Keratinocyte (primary cell): Measurements from ENCODE around the gene MYBBP1A. TPM values are rescaled to one million over a fixed set of nuclear protein-coding genes. Genes with fewer than 3 reads are reported as not detected.

Experiments used
- DNase-seq: peaks from one replicate; pipeline ENCODE4 v3.0.0-alpha.2; 2011; ENCODE audit warnings: low read depth, missing footprints, low spot score
- FAIRE-seq: peaks from 2 replicates; lab custom pipeline; 2011; peaks lifted over from hg19 to GRCh38; lab: Jason Lieb, UNC
- H2AFZ ChIP-seq: 2 replicates; pipeline ENCODE4 v1.6.0; 2012; ENCODE audit warnings: low read length, control low read depth, inconsistent platforms; ENCODE audit not compliant: control insufficient read depth
- H3K27ac ChIP-seq: 2 replicates; pipeline ENCODE4 v1.5.1; 2011; ENCODE audit warnings: low read length; ENCODE audit not compliant: control insufficient read depth, insufficient read depth
- H3K27me3 ChIP-seq: 3 replicates; pipeline ENCODE4 v1.6.0; 2011; ENCODE audit warnings: low read length; ENCODE audit not compliant: control insufficient read depth, insufficient read depth; ENCODE audit errors: extremely low read depth
- H3K36me3 ChIP-seq, 2 experiments: 2 replicates in 1 of 2; 3 replicates in 1 of 2; pipeline ENCODE4 v1.5.1; 2011; ENCODE audit warnings: low read length in 2 of 2, mild to moderate bottlenecking in 1 of 2; ENCODE audit not compliant: control insufficient read depth in 2 of 2, insufficient read depth in 2 of 2; ENCODE audit errors: extremely low read depth in 1 of 2
- H3K4me1 ChIP-seq: 3 replicates; pipeline ENCODE4 v1.5.1; 2011; ENCODE audit warnings: low read length; ENCODE audit not compliant: control insufficient read depth, insufficient read depth; ENCODE audit errors: extremely low read depth
- H3K4me2 ChIP-seq: 3 replicates; pipeline ENCODE4 v1.6.0; 2011; ENCODE audit warnings: low read depth, low read length; ENCODE audit not compliant: control insufficient read depth, insufficient read depth; ENCODE audit errors: extremely low read depth
- H3K4me3 ChIP-seq, 3 experiments: fragments of 200-600 bp in 1 of 3; sonication (generic) in 1 of 3; 2 replicates in 2 of 3; 3 replicates in 1 of 3; pipeline ENCODE4 v1.5.1; 2011 to 2016; ENCODE audit warnings: low read length in 3 of 3, mild to moderate bottlenecking in 3 of 3, control low read depth in 2 of 3, inconsistent platforms in 1 of 3, low read depth in 1 of 3, mixed read lengths in 1 of 3, mixed run types in 1 of 3, moderate library complexity in 1 of 3; ENCODE audit not compliant: control insufficient read depth in 2 of 3, insufficient read depth in 2 of 3; ENCODE audit errors: extremely low read depth in 1 of 3
- H3K79me2 ChIP-seq: 2 replicates; pipeline ENCODE4 v1.6.0; 2012; ENCODE audit warnings: low read length; ENCODE audit not compliant: control insufficient read depth, insufficient read depth
- H3K9ac ChIP-seq: 3 replicates; pipeline ENCODE4 v1.6.0; 2011; ENCODE audit warnings: low read length; ENCODE audit not compliant: control insufficient read depth, insufficient read depth; ENCODE audit errors: extremely low read depth
- H3K9me1 ChIP-seq: 3 replicates; pipeline ENCODE4 v1.6.0; 2011; ENCODE audit warnings: low read length; ENCODE audit not compliant: control insufficient read depth, insufficient read depth; ENCODE audit errors: extremely low read depth
- H3K9me3 ChIP-seq: 2 replicates; pipeline ENCODE4 v1.5.1; 2012; ENCODE audit warnings: low read depth, low read length; ENCODE audit not compliant: control insufficient read depth
- H4K20me1 ChIP-seq: 3 replicates; pipeline ENCODE4 v1.6.0; 2011; ENCODE audit warnings: low read length; ENCODE audit not compliant: control insufficient read depth, insufficient read depth; ENCODE audit errors: extremely low read depth
- EZH2 ChIP-seq: IDR thresholded peaks from one replicate; pipeline ENCODE4 v1.6.1; 2012; ENCODE audit warnings: inconsistent platforms, mild to moderate bottlenecking, low read length, moderate library complexity
- dilution Hi-C: fragments of 300-500 bp; cut with MboI; formaldehyde crosslinking; loops from one replicate; pipeline ENCODE4 v1.7.0; 2020; ENCODE audit warnings: low sequenced_read_pairs; ENCODE audit not compliant: extremely low pct_ligation_motif_present
- polyA plus RNA-seq, 5 experiments: library from polyadenylated mRNA; depleted of rRNA in 3 of 5; stranded (reverse) in 3 of 5; stranded (forward) in 1 of 5; unstranded in 1 of 5; fragments of >200 nt; gene quantifications; 1 replicate in 1 of 5; 2 replicates in 3 of 5; 3 replicates in 1 of 5; pipeline versions ENCODE4 v1.2.1 to v1.2.3, GENCODE V29; 2011 to 2012; ENCODE audit warnings: missing spikeins in 2 of 5, low read depth in 1 of 5, low replicate concordance in 1 of 5
- TF ChIP-seq, protein P1 (sequence below), 3 experiments: IDR thresholded peaks in 1 of 3; conservative IDR thresholded peaks in 1 of 3; optimal IDR thresholded peaks in 1 of 3; 2 replicates in 2 of 3; 3 replicates in 1 of 3; pipeline versions ENCODE3 to v1.5.1; 2011; ENCODE audit warnings: low read length in 3 of 3, mild to moderate bottlenecking in 3 of 3, moderate library complexity in 2 of 3, control low read depth in 1 of 3, inconsistent platforms in 1 of 3; ENCODE audit not compliant: insufficient read depth in 2 of 3; ENCODE audit errors: extremely low read depth in 1 of 3

The MYBBP1A gene
- polyA plus RNA-seq, 1 donor (not counting 4 experiments of a cell fraction or from before 2014, with no cell fraction given): 20.5 TPM

DNA sequence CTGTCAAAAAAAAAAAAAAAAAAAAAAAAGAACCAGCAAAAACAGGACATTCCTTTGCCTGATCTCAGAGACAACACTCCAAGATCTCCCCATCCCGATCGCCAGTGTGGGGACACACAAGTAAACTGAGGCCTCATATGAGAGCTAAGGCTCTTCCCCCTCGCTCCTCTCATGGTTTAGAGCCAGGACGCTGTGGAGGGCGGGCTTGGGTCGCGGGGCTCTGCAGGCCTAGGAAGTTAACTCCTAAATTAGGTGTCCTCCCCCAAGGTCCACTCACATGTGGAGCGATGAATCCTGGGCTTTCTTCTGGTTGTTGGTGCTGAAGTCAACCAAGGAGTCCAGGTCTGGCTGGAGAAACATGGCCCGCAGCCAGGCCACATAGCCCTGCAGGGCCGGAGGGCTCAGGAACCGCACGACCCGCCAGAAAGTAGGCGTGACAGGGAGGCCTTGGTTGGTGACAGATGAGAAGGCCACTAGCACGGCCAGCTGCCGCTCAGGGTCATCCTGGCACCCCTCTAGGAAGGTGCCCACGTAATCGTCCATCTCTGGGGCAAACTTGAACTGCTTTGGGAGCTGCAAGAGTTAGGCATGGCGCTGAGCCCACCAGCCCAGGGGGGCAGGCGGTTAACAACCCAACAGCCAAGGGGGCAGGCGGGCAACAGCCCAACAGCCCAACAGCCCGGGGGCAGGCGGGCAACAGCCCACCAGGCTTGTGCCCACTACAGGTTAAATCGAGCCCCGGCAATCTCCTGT lies 5.2 kb downstream of the MYBBP1A start:
- no peak overlapping the region for H3K27ac ChIP-seq
- H3K9ac ChIP-seq: no peak overlapping the region
- FAIRE-seq (no peak), DNase-seq (no peak)
- H3K4me3 ChIP-seq: no peak overlapping the region
- H3K4me1 ChIP-seq: peaks cover 12% of the 10 kb centered on the region
- H2AFZ ChIP-seq: no peak overlapping the region
- peaks cover 58 to 60% of the 10 kb centered on the region in 2 experiments for H3K36me3 ChIP-seq
- H3K27me3 ChIP-seq: no peaks in the 10 kb centered on the region
- TF ChIP-seq, protein P1, sequence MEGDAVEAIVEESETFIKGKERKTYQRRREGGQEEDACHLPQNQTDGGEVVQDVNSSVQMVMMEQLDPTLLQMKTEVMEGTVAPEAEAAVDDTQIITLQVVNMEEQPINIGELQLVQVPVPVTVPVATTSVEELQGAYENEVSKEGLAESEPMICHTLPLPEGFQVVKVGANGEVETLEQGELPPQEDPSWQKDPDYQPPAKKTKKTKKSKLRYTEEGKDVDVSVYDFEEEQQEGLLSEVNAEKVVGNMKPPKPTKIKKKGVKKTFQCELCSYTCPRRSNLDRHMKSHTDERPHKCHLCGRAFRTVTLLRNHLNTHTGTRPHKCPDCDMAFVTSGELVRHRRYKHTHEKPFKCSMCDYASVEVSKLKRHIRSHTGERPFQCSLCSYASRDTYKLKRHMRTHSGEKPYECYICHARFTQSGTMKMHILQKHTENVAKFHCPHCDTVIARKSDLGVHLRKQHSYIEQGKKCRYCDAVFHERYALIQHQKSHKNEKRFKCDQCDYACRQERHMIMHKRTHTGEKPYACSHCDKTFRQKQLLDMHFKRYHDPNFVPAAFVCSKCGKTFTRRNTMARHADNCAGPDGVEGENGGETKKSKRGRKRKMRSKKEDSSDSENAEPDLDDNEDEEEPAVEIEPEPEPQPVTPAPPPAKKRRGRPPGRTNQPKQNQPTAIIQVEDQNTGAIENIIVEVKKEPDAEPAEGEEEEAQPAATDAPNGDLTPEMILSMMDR (optimal IDR thresholded peaks at IDR 0.05 in 1 of 3, IDR thresholded peaks at IDR 0.05 in 1 of 3, conservative IDR thresholded peaks at IDR 0.05 in 1 of 3; ENCODE audit: extremely low read depth in 1 of 3, insufficient read depth in 2 of 3, low read length in 3 of 3): no peak
- TF ChIP-seq EZH2: no peak
- H3K4me2 ChIP-seq: no peak overlapping the region
- H4K20me1 ChIP-seq: peaks cover 7% of the 10 kb centered on the region
- dilution Hi-C loops: no loop called here
- H3K9me1 ChIP-seq: no peaks in the 10 kb centered on the region
- H3K79me2 ChIP-seq: peaks cover 29% of the 10 kb centered on the region
- H3K9me3 ChIP-seq: no peaks in the 10 kb centered on the region

DNA sequence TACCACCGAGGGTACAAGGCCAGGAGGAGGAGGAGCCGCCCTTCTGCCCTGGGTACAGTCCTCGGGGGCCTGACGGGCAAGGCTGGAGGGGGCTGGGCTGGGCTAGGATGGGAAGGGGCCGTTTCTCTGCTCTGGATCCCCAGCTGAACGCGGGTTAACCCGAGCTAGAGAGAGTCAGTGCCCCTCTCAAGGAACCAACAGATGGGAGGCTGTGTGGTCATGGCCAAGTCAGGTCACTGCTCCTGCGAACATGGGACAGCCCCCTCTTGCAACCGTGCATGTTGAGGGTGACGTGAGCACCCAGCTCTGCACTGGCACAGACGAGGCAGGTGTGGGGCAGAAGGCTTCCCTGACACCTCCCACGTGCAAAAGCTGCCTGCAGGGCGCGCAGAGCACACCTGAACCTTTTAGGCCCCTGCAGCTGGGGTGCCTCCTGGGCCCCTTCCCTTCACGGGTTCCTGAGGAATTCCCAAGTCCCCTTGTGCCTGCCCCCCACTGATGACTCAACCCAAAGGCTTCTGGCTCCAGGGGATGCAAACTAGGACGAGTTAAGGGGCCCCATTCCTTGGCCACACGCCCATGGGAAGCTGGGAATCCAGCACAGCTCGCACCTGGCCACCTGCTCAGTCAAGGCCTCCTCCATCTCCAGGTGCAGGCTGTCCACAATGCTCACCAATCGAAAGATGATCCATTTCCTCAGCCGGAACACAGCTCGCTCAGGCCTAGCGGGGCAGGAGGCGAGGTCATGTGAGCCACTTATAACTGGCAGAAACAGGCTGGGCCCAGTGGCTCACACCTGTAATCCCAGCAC lies 6.3 kb downstream of the MYBBP1A start:
- no peaks in the 10 kb centered on the region for H3K9me3 ChIP-seq
- no peak overlapping the region for H3K4me2 ChIP-seq
- TF ChIP-seq, protein P1 (optimal IDR thresholded peaks at IDR 0.05 in 1 of 3, IDR thresholded peaks at IDR 0.05 in 1 of 3, conservative IDR thresholded peaks at IDR 0.05 in 1 of 3; ENCODE audit: extremely low read depth in 1 of 3, insufficient read depth in 2 of 3, low read length in 3 of 3): no peak
- no peak for TF ChIP-seq EZH2
- H3K79me2 ChIP-seq: peaks cover 19% of the 10 kb centered on the region
- no peaks in the 10 kb centered on the region for H3K27me3 ChIP-seq
- dilution Hi-C loops: no loop called here
- peaks cover 59 to 67% of the 10 kb centered on the region in 2 experiments for H3K36me3 ChIP-seq
- no peak for FAIRE-seq
- no peak for DNase-seq
- H4K20me1 ChIP-seq: peaks cover 7% of the 10 kb centered on the region
- H3K27ac ChIP-seq: no peak overlapping the region
- H3K9me1 ChIP-seq: no peaks in the 10 kb centered on the region
- H2AFZ ChIP-seq: no peak overlapping the region
- peaks cover 12% of the 10 kb centered on the region for H3K4me1 ChIP-seq
- no peak overlapping the region for H3K9ac ChIP-seq
- H3K4me3 ChIP-seq: no peak overlapping the region
